Keratinocyte (primary cell): Measurements from ENCODE around the gene SPAG16. TPM values are rescaled to one million over a fixed set of nuclear protein-coding genes. Genes with fewer than 3 reads are reported as not detected.

Source experiments
- DNase-seq: peaks from one replicate; pipeline ENCODE4 v3.0.0-alpha.2; 2011; ENCODE audit warnings: low read depth, missing footprints, low spot score
- FAIRE-seq: peaks from 2 replicates; lab custom pipeline; 2011; peaks lifted over from hg19 to GRCh38; lab: Jason Lieb, UNC
- H2AFZ ChIP-seq: 2 replicates; pipeline ENCODE4 v1.6.0; 2012; ENCODE audit warnings: low read length, control low read depth, inconsistent platforms; ENCODE audit not compliant: control insufficient read depth
- H3K27ac ChIP-seq: 2 replicates; pipeline ENCODE4 v1.5.1; 2011; ENCODE audit warnings: low read length; ENCODE audit not compliant: control insufficient read depth, insufficient read depth
- H3K27me3 ChIP-seq: 3 replicates; pipeline ENCODE4 v1.6.0; 2011; ENCODE audit warnings: low read length; ENCODE audit not compliant: control insufficient read depth, insufficient read depth; ENCODE audit errors: extremely low read depth
- H3K36me3 ChIP-seq, 2 experiments: 2 replicates in 1 of 2; 3 replicates in 1 of 2; pipeline ENCODE4 v1.5.1; 2011; ENCODE audit warnings: low read length in 2 of 2, mild to moderate bottlenecking in 1 of 2; ENCODE audit not compliant: control insufficient read depth in 2 of 2, insufficient read depth in 2 of 2; ENCODE audit errors: extremely low read depth in 1 of 2
- H3K4me1 ChIP-seq: 3 replicates; pipeline ENCODE4 v1.5.1; 2011; ENCODE audit warnings: low read length; ENCODE audit not compliant: control insufficient read depth, insufficient read depth; ENCODE audit errors: extremely low read depth
- H3K4me2 ChIP-seq: 3 replicates; pipeline ENCODE4 v1.6.0; 2011; ENCODE audit warnings: low read depth, low read length; ENCODE audit not compliant: control insufficient read depth, insufficient read depth; ENCODE audit errors: extremely low read depth
- H3K4me3 ChIP-seq, 3 experiments: fragments of 200-600 bp in 1 of 3; sonication (generic) in 1 of 3; 2 replicates in 2 of 3; 3 replicates in 1 of 3; pipeline ENCODE4 v1.5.1; 2011 to 2016; ENCODE audit warnings: low read length in 3 of 3, mild to moderate bottlenecking in 3 of 3, control low read depth in 2 of 3, inconsistent platforms in 1 of 3, low read depth in 1 of 3, mixed read lengths in 1 of 3, mixed run types in 1 of 3, moderate library complexity in 1 of 3; ENCODE audit not compliant: control insufficient read depth in 2 of 3, insufficient read depth in 2 of 3; ENCODE audit errors: extremely low read depth in 1 of 3
- H3K79me2 ChIP-seq: 2 replicates; pipeline ENCODE4 v1.6.0; 2012; ENCODE audit warnings: low read length; ENCODE audit not compliant: control insufficient read depth, insufficient read depth
- H3K9ac ChIP-seq: 3 replicates; pipeline ENCODE4 v1.6.0; 2011; ENCODE audit warnings: low read length; ENCODE audit not compliant: control insufficient read depth, insufficient read depth; ENCODE audit errors: extremely low read depth
- H3K9me1 ChIP-seq: 3 replicates; pipeline ENCODE4 v1.6.0; 2011; ENCODE audit warnings: low read length; ENCODE audit not compliant: control insufficient read depth, insufficient read depth; ENCODE audit errors: extremely low read depth
- H3K9me3 ChIP-seq: 2 replicates; pipeline ENCODE4 v1.5.1; 2012; ENCODE audit warnings: low read depth, low read length; ENCODE audit not compliant: control insufficient read depth
- H4K20me1 ChIP-seq: 3 replicates; pipeline ENCODE4 v1.6.0; 2011; ENCODE audit warnings: low read length; ENCODE audit not compliant: control insufficient read depth, insufficient read depth; ENCODE audit errors: extremely low read depth
- CTCF ChIP-seq, 3 experiments: IDR thresholded peaks in 1 of 3; conservative IDR thresholded peaks in 1 of 3; optimal IDR thresholded peaks in 1 of 3; 2 replicates in 2 of 3; 3 replicates in 1 of 3; pipeline versions ENCODE3 to v1.5.1; 2011; ENCODE audit warnings: low read length in 3 of 3, mild to moderate bottlenecking in 3 of 3, moderate library complexity in 2 of 3, control low read depth in 1 of 3, inconsistent platforms in 1 of 3; ENCODE audit not compliant: insufficient read depth in 2 of 3; ENCODE audit errors: extremely low read depth in 1 of 3
- EZH2 ChIP-seq: IDR thresholded peaks from one replicate; pipeline ENCODE4 v1.6.1; 2012; ENCODE audit warnings: inconsistent platforms, mild to moderate bottlenecking, low read length, moderate library complexity
- dilution Hi-C: fragments of 300-500 bp; cut with MboI; formaldehyde crosslinking; loops from one replicate; pipeline ENCODE4 v1.7.0; 2020; ENCODE audit warnings: low sequenced_read_pairs; ENCODE audit not compliant: extremely low pct_ligation_motif_present
- polyA plus RNA-seq, 5 experiments: library from polyadenylated mRNA; depleted of rRNA in 3 of 5; stranded (reverse) in 3 of 5; stranded (forward) in 1 of 5; unstranded in 1 of 5; fragments of >200 nt; gene quantifications; 1 replicate in 1 of 5; 2 replicates in 3 of 5; 3 replicates in 1 of 5; pipeline versions ENCODE4 v1.2.1 to v1.2.3, GENCODE V29; 2011 to 2012; ENCODE audit warnings: missing spikeins in 2 of 5, low read depth in 1 of 5, low replicate concordance in 1 of 5

The SPAG16 gene
- polyA plus RNA-seq, 1 donor (not counting 4 experiments of a cell fraction or from before 2014, with no cell fraction given) = 19.6 TPM

- H2AFZ ChIP-seq = no peak overlapping the region
- no peak overlapping the region for H3K9ac ChIP-seq
- peaks cover 4% of the 10 kb centered on the region for H3K4me1 ChIP-seq
- no peaks in the 10 kb centered on the region for H3K27me3 ChIP-seq
- no peaks in the 10 kb centered on the region for H3K79me2 ChIP-seq
- H4K20me1 ChIP-seq = no peaks in the 10 kb centered on the region
- H3K9me1 ChIP-seq = no peaks in the 10 kb centered on the region
- TF ChIP-seq CTCF (optimal IDR thresholded peaks at IDR 0.05 in 1 of 3, IDR thresholded peaks at IDR 0.05 in 1 of 3, conservative IDR thresholded peaks at IDR 0.05 in 1 of 3; ENCODE audit: extremely low read depth in 1 of 3, insufficient read depth in 2 of 3, low read length in 3 of 3) (no peak), EZH2 (no peak)
- FAIRE-seq (no peak), DNase-seq (no peak)
- dilution Hi-C loops = no loop called here
- no peak overlapping the region for H3K27ac ChIP-seq
- H3K9me3 ChIP-seq = no peaks in the 10 kb centered on the region
- no peaks in the 10 kb centered on the region for H3K36me3 ChIP-seq
- no peak overlapping the region for H3K4me2 ChIP-seq
- no peak overlapping the region for H3K4me3 ChIP-seq
Observed at GRCh38 chr2:213252206-213252605, 32.1 kb upstream of the SPAG16 start.

- TF ChIP-seq EZH2 (no peak), CTCF (optimal IDR thresholded peaks at IDR 0.05 in 1 of 3, IDR thresholded peaks at IDR 0.05 in 1 of 3, conservative IDR thresholded peaks at IDR 0.05 in 1 of 3; ENCODE audit: extremely low read depth in 1 of 3, insufficient read depth in 2 of 3, low read length in 3 of 3) (no peak)
Observed at GRCh38 chr2:213253162-213253561, 31.1 kb upstream of the SPAG16 start.

More at GRCh38 chr2:213253162-213253561, 31.1 kb upstream of the SPAG16 start:
- Histone ChIP-seq H3K9me3 (no peaks in the 10 kb centered on the region), H3K4me1 (peaks cover 4% of the 10 kb centered on the region), H2AFZ (no peak overlapping the region), H3K79me2 (no peaks in the 10 kb centered on the region), H3K27me3 (no peaks in the 10 kb centered on the region), H3K36me3 (no peaks in the 10 kb centered on the region), H3K9ac (no peak overlapping the region), H4K20me1 (no peaks in the 10 kb centered on the region), H3K9me1 (no peaks in the 10 kb centered on the region), H3K27ac (no peak overlapping the region), H3K4me2 (no peak overlapping the region), H3K4me3 (no peak overlapping the region)
- dilution Hi-C loops = no loop called here
- FAIRE-seq (no peak), DNase-seq (no peak)
